HG03457 (cell line): Measurements from ENCODE around the gene CCR7.
"Not testable (repeated sequence)": the region's sequence is repeated elsewhere in the genome, so short reads cannot be mapped to it uniquely, and the experiment has no call there.

ENCODE experiments used
- ATAC-seq: cut with Tn5 transposase; IDR thresholded peaks from one replicate; pipeline ENCODE4 v1.9.1; 2021; ENCODE audit warnings: moderate number of reproducible peaks; ENCODE audit not compliant: unreplicated experiment

Gene CCR7

GRCh38 chr17:40552806-40553693 lies 12.2 kb downstream of the CCR7 start:
- no peak for ATAC-seq

GRCh38 chr17:40551879-40552768 lies 13.1 kb downstream of the CCR7 start:
- no peak for ATAC-seq

GRCh38 chr17:40551091-40551878 lies 14.0 kb downstream of the CCR7 start:
- ATAC-seq: no peak

GRCh38 chr17:40550608-40551007 lies 14.7 kb downstream of the CCR7 start:
- no peak for ATAC-seq

GRCh38 chr17:40548982-40549685 lies 16.1 kb downstream of the CCR7 start:
- ATAC-seq: no peak

GRCh38 chr17:40548491-40548981 lies 16.7 kb downstream of the CCR7 start:
- no peak for ATAC-seq

GRCh38 chr17:40547785-40548478 lies 17.3 kb downstream of the CCR7 start:
- ATAC-seq: no peak

- ATAC-seq: no peak
Measured at GRCh38 chr17:40547079-40547784, 18.0 kb downstream of the CCR7 start.

GRCh38 chr17:40546497-40546896 lies 18.8 kb downstream of the CCR7 start:
- ATAC-seq: not testable (repeated sequence)

- no peak for ATAC-seq
Measured at GRCh38 chr17:40545660-40546059, 19.6 kb downstream of the CCR7 start.

- ATAC-seq: no peak
Measured at GRCh38 chr17:40542558-40543411, 22.5 kb downstream of the CCR7 start.

GRCh38 chr17:40541873-40542557 lies 23.3 kb downstream of the CCR7 start:
- ATAC-seq: no peak

GRCh38 chr17:40541060-40541872 lies 24.0 kb downstream of the CCR7 start:
- no peak for ATAC-seq

GRCh38 chr17:40540448-40540847 lies 24.8 kb downstream of the CCR7 start:
- ATAC-seq: no peak

GRCh38 chr17:40539711-40540411 lies 25.4 kb downstream of the CCR7 start:
- ATAC-seq: no peak
